GM19351 (cell line): ENCODE results near the gene DENND1B.
"Not testable (repeated sequence)": the region's sequence is repeated elsewhere in the genome, so short reads cannot be mapped to it uniquely, and the experiment has no call there.

ENCODE experiments used
- ATAC-seq: cut with Tn5 transposase; IDR thresholded peaks from one replicate; pipeline ENCODE4 v1.9.1; 2021; ENCODE audit warnings: mild to moderate bottlenecking, moderate library complexity; ENCODE audit not compliant: unreplicated experiment

Gene DENND1B

GRCh38 chr1:197572169-197572568, 203.1 kb downstream of the DENND1B start:
- no peak for ATAC-seq

GRCh38 chr1:197567442-197567841, 207.8 kb downstream of the DENND1B start:
- ATAC-seq: no peak

GRCh38 chr1:197561041-197561440, 214.2 kb downstream of the DENND1B start:
- no peak for ATAC-seq

GRCh38 chr1:197559655-197560054, 215.6 kb downstream of the DENND1B start:
- no peak for ATAC-seq

GRCh38 chr1:197559244-197559643, 216.0 kb downstream of the DENND1B start:
- ATAC-seq: no peak

GRCh38 chr1:197557302-197557701, 218.0 kb downstream of the DENND1B start:
- ATAC-seq: no peak

- ATAC-seq: no peak
Measured at GRCh38 chr1:197553281-197553680, 222.0 kb downstream of the DENND1B start.

- ATAC-seq: no peak
Measured at GRCh38 chr1:197546989-197547388, 228.3 kb downstream of the DENND1B start.

- no peak for ATAC-seq
Measured at GRCh38 chr1:197544553-197544952, 230.7 kb downstream of the DENND1B start.

- no peak for ATAC-seq
Measured at GRCh38 chr1:197544130-197544529, 231.2 kb downstream of the DENND1B start.

- no peak for ATAC-seq
Measured at GRCh38 chr1:197541411-197541810, 233.9 kb downstream of the DENND1B start.

GRCh38 chr1:197526736-197527371, 248.4 kb downstream of the DENND1B start:
- peak; percentile 58 for ATAC-seq

- ATAC-seq: peak; percentile 77
Measured at GRCh38 chr1:197521118-197521739, 254.1 kb downstream of the DENND1B start.

- ATAC-seq: peak; percentile 57
Measured at GRCh38 chr1:197519741-197520334, 255.4 kb downstream of the DENND1B start.

- ATAC-seq: no peak
Measured at GRCh38 chr1:197515421-197515820, 259.9 kb downstream of the DENND1B start.

- ATAC-seq: no peak
Measured at GRCh38 chr1:197510691-197511378, 264.4 kb downstream of the DENND1B start.

GRCh38 chr1:197496722-197497121, 278.6 kb downstream of the DENND1B start:
- no peak for ATAC-seq

- not testable (repeated sequence) for ATAC-seq
Measured at GRCh38 chr1:197491505-197491904, 283.8 kb downstream of the DENND1B start.

GRCh38 chr1:197486946-197487345, 288.3 kb downstream of the DENND1B start:
- no peak for ATAC-seq

- ATAC-seq: no peak
Measured at GRCh38 chr1:197485790-197486189, 289.5 kb downstream of the DENND1B start.

- ATAC-seq: peak; percentile 60
Measured at GRCh38 chr1:197481101-197481500, 294.2 kb downstream of the DENND1B start.

- ATAC-seq: no peak
Measured at GRCh38 chr1:197480446-197480845, 294.8 kb downstream of the DENND1B start.
